Body of pancreas (tissue), 4 donors: ENCODE measurements around the gene PERCC1.

Experiments used
- POLR2A ChIP-seq, 3 donors: fragments of 450-650 bp; IDR thresholded peaks; one replicate each; pipeline ENCODE4 v1.6.1; 2016; ENCODE audit warnings: antibody characterized with exemption in 3 of 3, mild to moderate bottlenecking in 2 of 3
- TF ChIP-seq, protein P1 (sequence below), 7 experiments: fragments of 450-650 bp in 4 of 7; fragments of 200-600 bp in 3 of 7; sonication (generic) in 3 of 7; IDR thresholded peaks; one replicate each; pipeline ENCODE4 v1.5.1; 2016 to 2019; ENCODE audit warnings: antibody characterized with exemption in 7 of 7

DNA sequence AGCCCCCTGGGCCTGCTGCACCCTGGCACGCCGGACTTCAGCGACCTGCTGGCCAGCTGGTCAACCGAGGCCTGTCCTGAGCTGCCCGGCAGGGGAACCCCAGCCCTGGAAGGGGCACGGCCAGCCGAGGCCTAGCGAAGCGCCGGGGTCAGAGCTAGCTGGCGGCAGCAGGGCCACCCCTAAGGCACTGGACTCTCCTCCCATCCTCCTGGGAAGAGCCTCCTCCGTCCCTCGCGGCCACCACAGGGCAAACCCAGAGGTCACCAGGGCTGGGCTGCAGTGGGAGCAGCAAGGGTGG lies 2.3 kb downstream of the PERCC1 start:
- TF ChIP-seq, protein P1, sequence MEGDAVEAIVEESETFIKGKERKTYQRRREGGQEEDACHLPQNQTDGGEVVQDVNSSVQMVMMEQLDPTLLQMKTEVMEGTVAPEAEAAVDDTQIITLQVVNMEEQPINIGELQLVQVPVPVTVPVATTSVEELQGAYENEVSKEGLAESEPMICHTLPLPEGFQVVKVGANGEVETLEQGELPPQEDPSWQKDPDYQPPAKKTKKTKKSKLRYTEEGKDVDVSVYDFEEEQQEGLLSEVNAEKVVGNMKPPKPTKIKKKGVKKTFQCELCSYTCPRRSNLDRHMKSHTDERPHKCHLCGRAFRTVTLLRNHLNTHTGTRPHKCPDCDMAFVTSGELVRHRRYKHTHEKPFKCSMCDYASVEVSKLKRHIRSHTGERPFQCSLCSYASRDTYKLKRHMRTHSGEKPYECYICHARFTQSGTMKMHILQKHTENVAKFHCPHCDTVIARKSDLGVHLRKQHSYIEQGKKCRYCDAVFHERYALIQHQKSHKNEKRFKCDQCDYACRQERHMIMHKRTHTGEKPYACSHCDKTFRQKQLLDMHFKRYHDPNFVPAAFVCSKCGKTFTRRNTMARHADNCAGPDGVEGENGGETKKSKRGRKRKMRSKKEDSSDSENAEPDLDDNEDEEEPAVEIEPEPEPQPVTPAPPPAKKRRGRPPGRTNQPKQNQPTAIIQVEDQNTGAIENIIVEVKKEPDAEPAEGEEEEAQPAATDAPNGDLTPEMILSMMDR (IDR thresholded peaks at IDR 0.05) = no peak
- no peak for TF ChIP-seq POLR2A (IDR thresholded peaks at IDR 0.05)
